NCI-H460 (cell line): ENCODE data around the gene TUBB8B. TPM values are rescaled to one million over a fixed set of nuclear protein-coding genes. Genes with fewer than 3 reads are reported as not detected.
"Not testable (repeated sequence)": the region's sequence is repeated elsewhere in the genome, so short reads cannot be mapped to it uniquely, and the experiment has no call there.

Experiments used
- DNase-seq: peaks from one replicate; pipeline ENCODE4 v3.0.0-alpha.2; 2016; ENCODE audit warnings: low read depth; ENCODE audit errors: extremely low read depth
- small RNA-seq, 2 experiments: library from RNA; depleted of rRNA; stranded (forward); fragments of <200 nt; gene quantifications; one replicate each; pipeline ENCODE3, GENCODE V24; 2014
- total RNA-seq: library from RNA; depleted of rRNA; stranded (reverse); fragments of >200 nt; shearing (Covaris generic); gene quantifications from 2 replicates; pipeline ENCODE4 v1.2.3, GENCODE V29; 2014; rRNA removed

The TUBB8B gene
- total RNA-seq, 1 experiment from 2014 or later = 0.07 TPM

- DNase-seq = not testable (repeated sequence)
These were observed 719 bp downstream of the TUBB8B start for GRCh38 chr18:48696-49095.

- not testable (repeated sequence) for DNase-seq
These were observed 36.2 kb downstream of the TUBB8B start for GRCh38 chr18:13177-13576.

- not testable (repeated sequence) for DNase-seq
These were observed 36.6 kb downstream of the TUBB8B start for GRCh38 chr18:12773-13172.

- DNase-seq = not testable (repeated sequence)
These were observed 37.8 kb downstream of the TUBB8B start for GRCh38 chr18:11383-12274.

- DNase-seq = not testable (repeated sequence)
These were observed 38.7 kb downstream of the TUBB8B start for GRCh38 chr18:10624-11184.

GRCh38 chr18:9937-10336, 39.5 kb downstream of the TUBB8B start:
- DNase-seq = not testable (repeated sequence)

Small RNAs within 50 kb of the gene (small RNA-seq; reads per million reads assigned to genes)
- 0 reads per million in 2 experiments for gene AP001005.2

Other genes with a start within 250 kb of the TUBB8B start
- gene USP14, start 108.9 kb upstream of the TUBB8B start, total RNA-seq = 15.2 and 18.6 TPM in 2 replicates
- gene THOC1, start 218.4 kb upstream of the TUBB8B start, total RNA-seq = 43.0 and 55.6 TPM in 2 replicates